ENCODE measurements around the gene KCNG2.

DNA sequence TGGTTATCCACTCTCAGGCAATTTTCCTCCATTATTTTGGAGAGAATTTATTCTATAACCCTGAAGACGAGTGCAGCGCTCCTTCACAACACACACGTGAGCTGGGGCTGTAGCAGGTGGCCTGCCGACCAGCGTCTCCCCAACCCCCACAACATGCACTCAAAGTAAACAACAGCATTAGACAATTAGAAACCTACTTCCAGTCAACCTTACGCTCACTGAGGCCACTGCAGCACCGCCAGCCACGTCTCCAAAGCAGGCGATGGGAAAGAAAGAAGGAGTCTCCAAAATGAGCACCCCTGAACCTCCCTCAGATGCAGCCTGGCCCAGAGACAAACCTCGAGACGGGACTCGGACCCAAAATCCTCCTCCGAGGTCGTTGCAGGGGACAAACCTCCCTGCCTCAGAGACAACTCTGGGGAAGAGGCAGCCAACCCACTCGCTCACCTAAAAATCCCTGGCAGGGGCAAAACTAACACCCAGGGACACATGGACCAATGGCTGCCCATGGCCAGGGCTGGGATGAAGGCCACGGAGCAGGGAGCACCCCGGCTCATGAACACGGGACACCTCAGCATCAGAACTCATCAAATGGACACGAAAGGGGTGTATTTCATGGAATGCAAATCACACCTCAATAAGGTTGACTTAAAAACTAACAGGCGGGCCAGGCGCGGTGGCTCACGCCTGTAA is 151.1 kb downstream of the KCNG2 start:
- TF ChIP-seq, protein P1, sequence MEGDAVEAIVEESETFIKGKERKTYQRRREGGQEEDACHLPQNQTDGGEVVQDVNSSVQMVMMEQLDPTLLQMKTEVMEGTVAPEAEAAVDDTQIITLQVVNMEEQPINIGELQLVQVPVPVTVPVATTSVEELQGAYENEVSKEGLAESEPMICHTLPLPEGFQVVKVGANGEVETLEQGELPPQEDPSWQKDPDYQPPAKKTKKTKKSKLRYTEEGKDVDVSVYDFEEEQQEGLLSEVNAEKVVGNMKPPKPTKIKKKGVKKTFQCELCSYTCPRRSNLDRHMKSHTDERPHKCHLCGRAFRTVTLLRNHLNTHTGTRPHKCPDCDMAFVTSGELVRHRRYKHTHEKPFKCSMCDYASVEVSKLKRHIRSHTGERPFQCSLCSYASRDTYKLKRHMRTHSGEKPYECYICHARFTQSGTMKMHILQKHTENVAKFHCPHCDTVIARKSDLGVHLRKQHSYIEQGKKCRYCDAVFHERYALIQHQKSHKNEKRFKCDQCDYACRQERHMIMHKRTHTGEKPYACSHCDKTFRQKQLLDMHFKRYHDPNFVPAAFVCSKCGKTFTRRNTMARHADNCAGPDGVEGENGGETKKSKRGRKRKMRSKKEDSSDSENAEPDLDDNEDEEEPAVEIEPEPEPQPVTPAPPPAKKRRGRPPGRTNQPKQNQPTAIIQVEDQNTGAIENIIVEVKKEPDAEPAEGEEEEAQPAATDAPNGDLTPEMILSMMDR (IDR thresholded peaks at IDR 0.05; ENCODE audit: low read depth, low read length, missing input control): no peak
- TF ChIP-seq YY1 (IDR thresholded peaks at IDR 0.05) (no peak), FOXA1 (IDR thresholded peaks at IDR 0.05) (no peak), HNF4A (conservative IDR thresholded peaks at IDR 0.05) (no peak), RAD21 (IDR thresholded peaks at IDR 0.05) (no peak), TAF1 (conservative IDR thresholded peaks at IDR 0.05) (no peak), EGR1 (IDR thresholded peaks at IDR 0.05; ENCODE audit: low read depth in 2 of 2) (no peak), JUND (IDR thresholded peaks at IDR 0.05) (no peak), SP1 (IDR thresholded peaks at IDR 0.05) (no peak), RXRA (IDR thresholded peaks at IDR 0.05) (no peak)
- TF ChIP-seq, protein P2, sequence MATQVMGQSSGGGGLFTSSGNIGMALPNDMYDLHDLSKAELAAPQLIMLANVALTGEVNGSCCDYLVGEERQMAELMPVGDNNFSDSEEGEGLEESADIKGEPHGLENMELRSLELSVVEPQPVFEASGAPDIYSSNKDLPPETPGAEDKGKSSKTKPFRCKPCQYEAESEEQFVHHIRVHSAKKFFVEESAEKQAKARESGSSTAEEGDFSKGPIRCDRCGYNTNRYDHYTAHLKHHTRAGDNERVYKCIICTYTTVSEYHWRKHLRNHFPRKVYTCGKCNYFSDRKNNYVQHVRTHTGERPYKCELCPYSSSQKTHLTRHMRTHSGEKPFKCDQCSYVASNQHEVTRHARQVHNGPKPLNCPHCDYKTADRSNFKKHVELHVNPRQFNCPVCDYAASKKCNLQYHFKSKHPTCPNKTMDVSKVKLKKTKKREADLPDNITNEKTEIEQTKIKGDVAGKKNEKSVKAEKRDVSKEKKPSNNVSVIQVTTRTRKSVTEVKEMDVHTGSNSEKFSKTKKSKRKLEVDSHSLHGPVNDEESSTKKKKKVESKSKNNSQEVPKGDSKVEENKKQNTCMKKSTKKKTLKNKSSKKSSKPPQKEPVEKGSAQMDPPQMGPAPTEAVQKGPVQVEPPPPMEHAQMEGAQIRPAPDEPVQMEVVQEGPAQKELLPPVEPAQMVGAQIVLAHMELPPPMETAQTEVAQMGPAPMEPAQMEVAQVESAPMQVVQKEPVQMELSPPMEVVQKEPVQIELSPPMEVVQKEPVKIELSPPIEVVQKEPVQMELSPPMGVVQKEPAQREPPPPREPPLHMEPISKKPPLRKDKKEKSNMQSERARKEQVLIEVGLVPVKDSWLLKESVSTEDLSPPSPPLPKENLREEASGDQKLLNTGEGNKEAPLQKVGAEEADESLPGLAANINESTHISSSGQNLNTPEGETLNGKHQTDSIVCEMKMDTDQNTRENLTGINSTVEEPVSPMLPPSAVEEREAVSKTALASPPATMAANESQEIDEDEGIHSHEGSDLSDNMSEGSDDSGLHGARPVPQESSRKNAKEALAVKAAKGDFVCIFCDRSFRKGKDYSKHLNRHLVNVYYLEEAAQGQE (IDR thresholded peaks at IDR 0.05): no peak
- TF ChIP-seq, protein P3, sequence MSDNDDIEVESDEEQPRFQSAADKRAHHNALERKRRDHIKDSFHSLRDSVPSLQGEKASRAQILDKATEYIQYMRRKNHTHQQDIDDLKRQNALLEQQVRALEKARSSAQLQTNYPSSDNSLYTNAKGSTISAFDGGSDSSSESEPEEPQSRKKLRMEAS (IDR thresholded peaks at IDR 0.05): peak; percentile 13

All from liver (tissue), 3 donors.